Measurements from ENCODE around the gene C16orf96. TPM values are rescaled to one million over a fixed set of nuclear protein-coding genes. Genes with fewer than 3 reads are reported as not detected.

The C16orf96 gene
- total and polyA plus RNA-seq, 7 experiments from 2014 or later = 0.17 to 0.70 (median 0.64) TPM; not detected in 2

GRCh38 chr16:4617880-4618279, 61.7 kb downstream of the C16orf96 start:
- peaks cover 3 to 41% (median 23%) of the 10 kb centered on the region in 7 donors for H3K4me1 Mint-ChIP-seq
- Histone ChIP-seq H3K27ac (ENCODE audit: low read depth, low read length) (peak overlapping the region; percentile 35), H3K4me3 (ENCODE audit: low read length) (no peak overlapping the region), H3K36me3 (ENCODE audit: control insufficient read depth in 2 of 3, insufficient read depth in 3 of 3, low read length in 3 of 3) (peaks cover 0 to 5% (median 0%) of the 10 kb centered on the region in 3 experiments), H3K4me1 (ENCODE audit: control insufficient read depth in 2 of 2, insufficient read depth in 2 of 2, low read length in 2 of 2) (peaks cover 28 to 35% of the 10 kb centered on the region in 2 donors), H3K27me3 (ENCODE audit: control insufficient read depth in 2 of 2, insufficient read depth in 2 of 2, low read length in 2 of 2) (no peaks in the 10 kb centered on the region), H3K9me3 (ENCODE audit: control insufficient read depth in 2 of 3, low read length in 3 of 3) (no peaks in the 10 kb centered on the region)
- ChIA-PET POLR2A (interaction anchor here (0.7 to 2.8 kb wide), 3 partner anchors 7 to 64 kb away, joined by 3 to 28 read pairs (median 3); partner anchors contain the start of gene MGRN1), CTCF (interaction anchor here (0.6 to 0.8 kb wide), 3 partner anchors 17 to 146 kb away, joined by 3 read pairs; no protein-coding TSS in a partner anchor)
- ATAC-seq (no peak), DNase-seq (no peak)
- peak overlapping the region in 7 of 10 donors; percentile 25 to 98 (median 95) for H3K4me3 Mint-ChIP-seq
- no peaks in the 10 kb centered on the region for H3K9me3 Mint-ChIP-seq
- H3K36me3 Mint-ChIP-seq = peaks cover 0 to 3% (median 0%) of the 10 kb centered on the region in 5 donors
- intact Hi-C loops (cut with micrococcal nuclease) = loop anchor here (2.0 to 10.0 kb wide), 7 partner anchors 47 to 1736 kb away; partner anchors contain the start of genes DNAJA3 (in 1 of the 2), EEF2KMT (in 1 of the 2), FLYWCH2 (in 1 of the 2) and PAM16 (in 1 of the 2)
- no peaks in the 10 kb centered on the region for H3K27me3 Mint-ChIP-seq
- peak overlapping the region in 7 of 9 donors; percentile 52 to 99 (median 98) for H3K27ac Mint-ChIP-seq

GRCh38 chr16:4618645-4619418, 62.7 kb downstream of the C16orf96 start:
- Mint-ChIP-seq H3K36me3 (peaks cover 0 to 3% (median 0%) of the 10 kb centered on the region in 5 donors), H3K4me1 (peaks cover under 1 to 34% (median 18%) of the 10 kb centered on the region in 7 donors), H3K27me3 (no peaks in the 10 kb centered on the region), H3K4me3 (peak overlapping the region in 5 of 10 donors; percentile 6 to 98 (median 31)), H3K9me3 (no peaks in the 10 kb centered on the region), H3K27ac (peak overlapping the region in 5 of 9 donors; percentile 32 to 99 (median 53))
- peaks cover 0 to 5% (median 0%) of the 10 kb centered on the region in 3 experiments for H3K36me3 ChIP-seq (ENCODE audit: control insufficient read depth in 2 of 3, insufficient read depth in 3 of 3, low read length in 3 of 3)
- H3K4me1 ChIP-seq (ENCODE audit: control insufficient read depth in 2 of 2, insufficient read depth in 2 of 2, low read length in 2 of 2) = peaks cover 20 to 28% of the 10 kb centered on the region in 2 donors
- CTCF ChIA-PET = interaction anchor here (0.6 to 0.8 kb wide), 2 partner anchors 16 to 59 kb away, joined by 3 read pairs; no protein-coding TSS in a partner anchor
- ATAC-seq = no peak
- no peak for DNase-seq
- H3K27me3 ChIP-seq (ENCODE audit: control insufficient read depth in 2 of 2, insufficient read depth in 2 of 2, low read length in 2 of 2) = no peaks in the 10 kb centered on the region
- POLR2A ChIA-PET = interaction anchor here (1.1 kb wide), 1 partner anchor 46 kb away, joined by 3 read pairs; no protein-coding TSS in a partner anchor
- H3K4me3 ChIP-seq (ENCODE audit: low read length) = no peak overlapping the region
- intact Hi-C loops (cut with micrococcal nuclease) = loop anchor here (5.0 to 10.0 kb wide), 2 partner anchors 476 to 1737 kb away; partner anchors contain the start of genes EEF2KMT (in 1 of the 2) and FLYWCH2 (in 1 of the 2)
- H3K27ac ChIP-seq (ENCODE audit: low read depth, low read length) = peak overlapping the region; percentile 35
- no peaks in the 10 kb centered on the region for H3K9me3 ChIP-seq (ENCODE audit: control insufficient read depth in 2 of 3, low read length in 3 of 3)

GRCh38 chr16:4623593-4623992, 67.5 kb downstream of the C16orf96 start:
- POLR2A ChIA-PET = interaction anchor here (0.9 to 4.2 kb wide), 14 partner anchors 7 to 350 kb away, joined by 3 to 28 read pairs (median 4); partner anchors contain the start of genes ANKS3, DNAAF8, NUDT16L1 and TFAP4
- H3K4me1 ChIP-seq (ENCODE audit: control insufficient read depth in 2 of 2, insufficient read depth in 2 of 2, low read length in 2 of 2) = peaks cover 18 to 21% of the 10 kb centered on the region in 2 donors
- intact Hi-C loops (cut with micrococcal nuclease) = loop anchor here in 1 of 2 donors (5.0 kb wide), 1 partner anchor 116 kb away; no protein-coding TSS in a partner anchor
- no peaks in the 10 kb centered on the region for H3K36me3 ChIP-seq (ENCODE audit: control insufficient read depth in 2 of 3, insufficient read depth in 3 of 3, low read length in 3 of 3)
- H3K27me3 Mint-ChIP-seq = no peaks in the 10 kb centered on the region
- no peak for DNase-seq
- H3K4me1 Mint-ChIP-seq = peaks cover 20 to 40% (median 35%) of the 10 kb centered on the region in 7 donors
- H3K4me3 ChIP-seq (ENCODE audit: low read length) = peak overlapping the region; percentile 72
- no peaks in the 10 kb centered on the region for H3K9me3 ChIP-seq (ENCODE audit: control insufficient read depth in 2 of 3, low read length in 3 of 3)
- peak overlapping the region in 9 of 10 donors; percentile 88 to 99 (median 94) for H3K4me3 Mint-ChIP-seq
- H3K36me3 Mint-ChIP-seq = peaks cover 0 to 7% (median 0%) of the 10 kb centered on the region in 5 donors
- no peaks in the 10 kb centered on the region for H3K9me3 Mint-ChIP-seq
- H3K27me3 ChIP-seq (ENCODE audit: control insufficient read depth in 2 of 2, insufficient read depth in 2 of 2, low read length in 2 of 2) = no peaks in the 10 kb centered on the region
- CTCF ChIA-PET = interaction anchor here (0.7 to 1.6 kb wide), 13 partner anchors 8 to 1529 kb away, joined by 3 to 7 read pairs (median 4); partner anchors contain the start of genes ANKS3, DNAAF8 and NUDT16L1
- ATAC-seq = no peak
- peak overlapping the region; percentile 83 for H3K27ac ChIP-seq (ENCODE audit: low read depth, low read length)
- peak overlapping the region in 8 of 9 donors; percentile 20 to 98 (median 96) for H3K27ac Mint-ChIP-seq

GRCh38 chr16:4624015-4624826, 68.1 kb downstream of the C16orf96 start, which contains the start of gene MGRN1:
Gene MGRN1 (plus strand): TSS chr16:4624826. CDS start chr16:4624961, 135 bp downstream.
- Histone ChIP-seq H3K36me3 (ENCODE audit: control insufficient read depth in 2 of 3, insufficient read depth in 3 of 3, low read length in 3 of 3) (no peaks in the 10 kb centered on the region), H3K4me1 (ENCODE audit: control insufficient read depth in 2 of 2, insufficient read depth in 2 of 2, low read length in 2 of 2) (peaks cover 18 to 21% of the 10 kb centered on the region in 2 donors), H3K27ac (ENCODE audit: low read depth, low read length) (peak within 1 kb of the TSS; percentile 83), H3K4me3 (ENCODE audit: low read length) (peak within 1 kb of the TSS; percentile 72), H3K27me3 (ENCODE audit: control insufficient read depth in 2 of 2, insufficient read depth in 2 of 2, low read length in 2 of 2) (no peaks in the 10 kb centered on the region), H3K9me3 (ENCODE audit: control insufficient read depth in 2 of 3, low read length in 3 of 3) (no peaks in the 10 kb centered on the region)
- peak; percentile 93 for ATAC-seq
- ChIA-PET POLR2A (interaction anchor here (0.5 to 4.2 kb wide), 16 partner anchors 8 to 351 kb away, joined by 3 to 28 read pairs (median 4); partner anchors contain the start of genes ANKS3, DNAAF8, NUDT16L1 and TFAP4), CTCF (interaction anchor here (0.7 to 1.6 kb wide), 16 partner anchors 8 to 1529 kb away, joined by 3 to 7 read pairs (median 4); partner anchors contain the start of genes ANKS3, DNAAF8 and NUDT16L1)
- H3K36me3 Mint-ChIP-seq = peaks cover 0 to 11% (median 4%) of the 10 kb centered on the region in 5 donors
- peak within 1 kb of the TSS; percentile 91 to 99 (median 94) for H3K4me3 Mint-ChIP-seq
- H3K4me1 Mint-ChIP-seq = peaks cover 25 to 43% (median 38%) of the 10 kb centered on the region in 7 donors
- H3K27me3 Mint-ChIP-seq = no peaks in the 10 kb centered on the region
- peak within 1 kb of the TSS; percentile 95 to 98 (median 97) for H3K27ac Mint-ChIP-seq
- no peaks in the 10 kb centered on the region for H3K9me3 Mint-ChIP-seq
- DNase-seq = peak; percentile 85 to 94 (median 90)
- intact Hi-C loops (cut with micrococcal nuclease) = loop anchor here (1.0 to 5.0 kb wide), 20 partner anchors 8 to 334 kb away; partner anchors contain the start of genes GLYR1 (in 2 of the 2), NUDT16L1 (in 2 of the 2), ROGDI (in 2 of the 2) and UBN1 (in 2 of the 2)

GRCh38 chr16:4624827-4625559, 68.9 kb downstream of the C16orf96 start:
- H3K4me1 Mint-ChIP-seq = peaks cover 26 to 45% (median 40%) of the 10 kb centered on the region in 7 donors
- H3K36me3 Mint-ChIP-seq = peaks cover 0 to 12% (median 5%) of the 10 kb centered on the region in 5 donors
- intact Hi-C loops (cut with micrococcal nuclease) = loop anchor here (1.0 to 5.0 kb wide), 22 partner anchors 9 to 333 kb away; partner anchors contain the start of genes GLYR1 (in 2 of the 2), NUDT16L1 (in 2 of the 2), ROGDI (in 2 of the 2) and UBN1 (in 2 of the 2)
- H3K9me3 ChIP-seq (ENCODE audit: control insufficient read depth in 2 of 3, low read length in 3 of 3) = no peaks in the 10 kb centered on the region
- H3K4me3 Mint-ChIP-seq = peak overlapping the region; percentile 91 to 99 (median 94)
- peak overlapping the region; percentile 83 to 98 (median 95) for H3K27ac Mint-ChIP-seq
- H3K36me3 ChIP-seq (ENCODE audit: control insufficient read depth in 2 of 3, insufficient read depth in 3 of 3, low read length in 3 of 3) = no peaks in the 10 kb centered on the region
- H3K27me3 ChIP-seq (ENCODE audit: control insufficient read depth in 2 of 2, insufficient read depth in 2 of 2, low read length in 2 of 2) = no peaks in the 10 kb centered on the region
- H3K4me3 ChIP-seq (ENCODE audit: low read length) = peak overlapping the region; percentile 72
- DNase-seq = peak; percentile 15 to 82 (median 28)
- ChIA-PET CTCF (interaction anchor here (0.6 to 1.6 kb wide), 12 partner anchors 8 to 208 kb away, joined by 3 to 7 read pairs (median 4); partner anchors contain the start of genes ANKS3, DNAAF8 and NUDT16L1), POLR2A (interaction anchor here (0.5 to 4.2 kb wide), 13 partner anchors 9 to 205 kb away, joined by 3 to 28 read pairs (median 4); partner anchors contain the start of genes ANKS3, DNAAF8 and NUDT16L1)
- no peaks in the 10 kb centered on the region for H3K27me3 Mint-ChIP-seq
- H3K27ac ChIP-seq (ENCODE audit: low read depth, low read length) = peak overlapping the region; percentile 83
- H3K4me1 ChIP-seq (ENCODE audit: control insufficient read depth in 2 of 2, insufficient read depth in 2 of 2, low read length in 2 of 2) = peaks cover 18 to 21% of the 10 kb centered on the region in 2 donors
- H3K9me3 Mint-ChIP-seq = no peaks in the 10 kb centered on the region
- ATAC-seq = peak; percentile 55
